CD4-positive, alpha-beta T cell treated with Interleukin-6 for 4 hours (primary cell): Measurements from ENCODE around the gene PPM1H.

Experiments used
- DNase-seq: peaks from one replicate; pipeline ENCODE4 v3.0.0-alpha.2; 2020; ENCODE audit warnings: mixed read lengths

The PPM1H gene

GRCh38 chr12:62866451-62867082, 68.4 kb downstream of the PPM1H start:
- DNase-seq, result no peak

GRCh38 chr12:62865937-62866336, 69.0 kb downstream of the PPM1H start:
- DNase-seq, result no peak

GRCh38 chr12:62865065-62865464, 69.9 kb downstream of the PPM1H start:
- DNase-seq, result no peak

GRCh38 chr12:62862259-62862881, 72.6 kb downstream of the PPM1H start:
- DNase-seq, result no peak

- no peak for DNase-seq
Measured at GRCh38 chr12:62861586-62861985, 73.4 kb downstream of the PPM1H start.

- DNase-seq, result no peak
Measured at GRCh38 chr12:62860501-62861411, 74.2 kb downstream of the PPM1H start.

- DNase-seq, result no peak
Measured at GRCh38 chr12:62860020-62860419, 74.9 kb downstream of the PPM1H start.

- DNase-seq, result no peak
Measured at GRCh38 chr12:62859321-62859737, 75.6 kb downstream of the PPM1H start.

GRCh38 chr12:62856454-62856853, 78.5 kb downstream of the PPM1H start:
- DNase-seq, result no peak

- DNase-seq, result no peak
Measured at GRCh38 chr12:62854024-62854423, 80.9 kb downstream of the PPM1H start.

- DNase-seq, result no peak
Measured at GRCh38 chr12:62849398-62849797, 85.6 kb downstream of the PPM1H start.

- DNase-seq, result no peak
Measured at GRCh38 chr12:62848418-62848817, 86.5 kb downstream of the PPM1H start.

GRCh38 chr12:62847709-62848108, 87.2 kb downstream of the PPM1H start:
- no peak for DNase-seq

GRCh38 chr12:62846491-62846890, 88.5 kb downstream of the PPM1H start:
- no peak for DNase-seq

GRCh38 chr12:62844915-62845314, 90.0 kb downstream of the PPM1H start:
- no peak for DNase-seq

GRCh38 chr12:62843716-62844115, 91.2 kb downstream of the PPM1H start:
- no peak for DNase-seq

- no peak for DNase-seq
Measured at GRCh38 chr12:62841846-62842245, 93.1 kb downstream of the PPM1H start.

- DNase-seq, result no peak
Measured at GRCh38 chr12:62840806-62841205, 94.1 kb downstream of the PPM1H start.

- DNase-seq, result no peak
Measured at GRCh38 chr12:62839869-62840660, 94.9 kb downstream of the PPM1H start.

GRCh38 chr12:62834971-62835547, 99.9 kb downstream of the PPM1H start:
- no peak for DNase-seq

- no peak for DNase-seq
Measured at GRCh38 chr12:62834406-62834805, 100.5 kb downstream of the PPM1H start.

GRCh38 chr12:62833634-62834033, 101.3 kb downstream of the PPM1H start:
- DNase-seq, result no peak

- DNase-seq, result no peak
Measured at GRCh38 chr12:62832558-62832957, 102.4 kb downstream of the PPM1H start.
